Measurements from ENCODE around the gene ZSWIM4.
"Not testable (repeated sequence)": the region's sequence is repeated elsewhere in the genome, so short reads cannot be mapped to it uniquely, and the experiment has no call there.

ZSWIM4 gene

DNA sequence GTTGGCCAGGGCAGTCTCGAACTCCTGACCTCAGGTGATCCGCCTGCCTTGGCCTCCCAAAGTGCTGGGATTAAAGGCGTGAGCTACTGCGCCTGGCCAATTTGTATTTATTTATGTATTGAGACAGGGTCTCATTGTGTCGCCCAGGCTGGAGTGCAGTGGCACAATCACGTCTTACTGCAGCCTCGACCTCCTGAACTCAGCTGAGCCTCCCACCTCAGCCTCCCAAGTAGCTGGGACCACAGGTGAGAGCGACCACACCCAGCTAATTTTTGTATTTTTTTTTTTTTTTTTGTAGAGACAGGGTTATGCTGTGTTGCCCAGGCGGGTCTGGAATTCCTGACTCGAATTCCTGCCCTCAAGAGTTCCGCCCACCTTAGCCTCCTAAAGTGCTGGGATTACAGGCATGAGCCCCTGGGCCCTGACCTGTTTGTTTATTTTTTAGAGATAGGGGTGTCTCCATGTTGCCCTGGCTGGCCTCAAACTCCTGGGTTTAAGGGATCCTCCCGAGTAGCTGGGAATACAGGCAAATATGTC lies 57.0 kb downstream of the ZSWIM4 start:
- DNase-seq, result not testable (repeated sequence)

DNA sequence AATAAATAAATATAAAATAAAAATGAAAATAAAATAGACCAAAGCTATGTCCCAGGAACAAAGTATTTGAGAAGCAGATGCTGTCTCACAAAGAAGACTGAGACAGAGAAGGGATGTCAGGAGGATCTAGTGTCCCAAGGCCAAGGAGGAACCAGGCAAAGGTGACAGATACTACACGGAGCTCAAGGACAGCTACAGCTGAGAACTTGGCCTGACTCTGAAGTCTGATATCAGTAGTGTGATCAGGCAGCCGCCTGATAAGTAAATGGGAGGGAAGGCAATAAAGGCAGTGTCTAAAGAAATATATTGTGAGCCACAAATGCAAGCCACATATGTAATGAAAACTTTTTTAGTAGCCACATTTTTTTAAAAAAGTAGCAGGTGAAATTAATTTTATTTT lies 61.3 kb downstream of the ZSWIM4 start:
- no peak for DNase-seq

DNA sequence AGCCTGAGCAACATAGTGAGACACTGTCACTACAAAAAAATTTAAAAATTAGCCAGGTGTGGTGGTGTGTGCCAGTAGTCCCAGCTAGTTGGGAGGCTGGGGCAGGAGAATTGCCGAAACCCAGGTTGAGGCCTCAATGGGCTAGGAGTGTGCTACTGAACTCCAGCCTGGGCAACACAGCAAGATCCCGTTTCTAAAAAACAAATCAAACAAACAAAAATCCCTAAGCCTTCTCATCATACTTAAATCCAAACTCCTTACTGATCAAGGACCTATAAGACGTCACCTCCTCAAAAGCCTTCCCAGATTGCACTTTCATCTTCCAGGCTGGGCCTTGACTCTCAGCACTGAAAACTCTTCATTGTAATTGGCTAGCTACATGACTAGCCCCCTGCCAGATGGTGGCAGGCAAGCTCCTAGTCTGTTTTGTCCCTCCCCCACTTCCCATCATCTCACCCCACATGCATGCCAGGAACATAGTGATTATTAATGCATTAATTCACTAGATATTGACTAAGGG lies 64.2 kb downstream of the ZSWIM4 start:
- no peak for DNase-seq

DNA sequence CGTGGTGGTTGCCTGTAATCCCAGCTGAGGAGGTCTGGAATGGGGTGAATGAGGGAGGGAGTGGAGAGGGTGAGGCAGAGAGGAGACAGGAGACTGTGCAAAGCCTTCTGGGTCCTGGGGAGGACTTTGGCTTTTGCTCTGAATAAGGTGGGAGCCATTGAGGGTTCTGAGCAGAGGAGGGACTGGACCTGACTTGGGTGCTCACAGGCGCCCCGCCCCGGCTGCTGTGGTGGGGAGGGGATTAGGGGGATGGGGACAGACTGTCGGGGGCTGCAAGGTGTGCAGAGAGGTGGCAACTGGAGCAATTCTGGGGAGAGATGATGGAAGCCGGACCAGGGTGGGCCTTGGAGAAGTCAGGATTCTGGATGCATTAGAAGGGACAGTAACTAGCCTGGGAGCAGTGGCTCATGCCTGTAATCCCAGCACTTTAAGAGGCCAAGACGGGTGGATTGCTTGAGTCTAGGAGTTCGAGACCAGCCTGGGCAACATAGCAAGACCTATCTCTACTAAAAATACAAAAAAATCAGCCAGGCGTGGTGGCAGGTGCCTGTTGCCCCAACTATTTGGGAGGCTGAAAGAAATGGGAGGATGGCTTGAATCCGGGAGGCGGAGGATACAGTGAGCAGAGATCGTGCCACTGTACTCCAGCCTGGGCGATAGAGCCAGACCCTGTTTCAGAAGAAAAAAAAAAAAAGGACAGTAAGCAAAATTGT lies 65.6 kb downstream of the ZSWIM4 start:
- DNase-seq, result no peak

- DNase-seq, result no peak
These were observed 66.1 kb downstream of the ZSWIM4 start for GRCh38 chr19:13861392-13861713.

- peak; percentile 61 for DNase-seq
These were observed 66.7 kb downstream of the ZSWIM4 start for GRCh38 chr19:13861714-13862531.

- no peak for DNase-seq
These were observed 68.9 kb downstream of the ZSWIM4 start for GRCh38 chr19:13864046-13864666.

DNA sequence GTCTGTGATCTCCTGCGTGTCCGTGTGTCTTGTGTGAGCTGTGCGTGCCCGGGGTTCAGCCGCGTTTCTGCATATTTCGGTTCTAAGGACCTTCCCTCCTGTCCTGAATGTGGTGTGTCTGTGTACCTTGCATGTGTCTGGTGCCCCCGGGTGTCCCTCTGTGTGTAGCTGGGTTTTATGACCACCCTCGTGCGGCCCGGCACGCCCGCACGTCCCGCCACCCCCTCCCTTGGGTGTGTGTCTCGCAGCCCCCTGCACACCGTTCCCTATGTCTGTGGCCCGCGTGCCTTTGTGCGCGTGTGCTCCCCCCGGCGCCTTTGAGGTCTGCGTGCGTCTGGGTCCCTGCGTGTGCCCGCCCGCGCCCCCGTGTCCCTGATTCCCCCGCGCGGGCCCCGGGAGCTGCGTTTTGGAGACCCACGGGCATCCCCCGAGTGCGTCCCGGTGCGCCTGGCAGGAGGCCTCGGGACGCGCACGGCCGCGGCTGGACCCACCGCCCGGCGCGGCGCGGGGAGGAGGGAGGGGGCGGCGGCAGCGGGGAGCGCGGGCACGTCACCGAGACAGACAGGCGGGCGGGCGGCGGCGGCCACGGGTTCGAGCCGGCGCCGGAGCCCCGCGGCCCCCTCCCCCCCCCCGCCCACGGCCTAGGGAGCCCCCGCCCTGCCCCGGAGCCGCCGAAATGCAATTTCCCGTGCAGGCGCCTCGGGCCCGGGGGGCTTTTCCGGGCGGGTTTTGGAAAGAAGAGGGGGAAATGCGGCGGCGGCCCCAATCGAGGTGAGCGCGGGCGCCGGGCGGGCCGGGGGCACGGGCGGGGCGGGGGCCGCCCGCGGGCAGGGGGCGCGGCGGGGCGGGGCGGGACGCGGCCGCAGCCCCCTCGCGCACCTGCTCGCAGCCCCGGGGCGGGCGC lies 69.7 kb downstream of the ZSWIM4 start:
- DNase-seq, result no peak

DNA sequence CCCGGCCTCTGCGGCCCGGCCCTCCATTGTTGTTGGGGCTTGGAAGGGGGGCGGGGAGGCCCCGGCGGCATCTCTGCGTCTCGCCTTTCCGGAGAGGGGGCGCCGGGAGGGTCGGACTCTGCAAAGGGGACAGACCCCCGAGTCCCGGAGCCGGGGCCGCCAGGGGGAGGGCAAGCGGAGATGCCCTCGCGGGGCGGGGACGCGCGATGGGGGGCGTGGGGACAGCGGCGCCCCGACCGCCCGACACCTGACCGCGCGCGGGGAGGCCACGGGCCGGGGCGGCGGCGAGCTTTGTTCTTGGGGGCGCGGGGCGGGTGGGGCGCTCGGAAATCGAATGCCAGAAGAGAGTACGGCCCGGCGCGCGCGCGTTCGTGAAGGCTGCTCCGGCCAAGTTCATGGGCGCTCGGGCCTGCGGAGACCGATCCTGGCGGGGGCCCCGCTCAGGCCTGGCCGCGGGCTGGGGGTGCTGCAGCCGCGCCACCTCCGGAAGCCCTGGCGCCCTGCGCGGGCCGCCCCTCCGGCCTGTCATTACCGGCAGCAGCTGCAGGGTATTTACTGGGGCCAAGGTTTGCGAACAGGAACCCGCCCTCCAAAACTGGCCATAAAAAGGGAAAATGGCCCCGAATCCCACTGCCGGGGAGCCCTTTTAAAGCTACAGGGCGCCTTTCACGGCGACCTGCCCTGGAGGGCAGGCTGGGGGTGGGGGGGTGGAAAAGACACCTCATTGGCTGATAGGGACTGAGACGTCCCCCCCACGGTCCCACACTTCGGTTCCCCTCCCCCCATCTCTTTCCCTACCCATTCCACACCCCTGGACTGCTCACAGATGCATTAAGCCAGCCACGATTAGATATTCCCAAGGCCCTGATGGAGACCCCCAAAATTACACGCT lies 70.6 kb downstream of the ZSWIM4 start:
- DNase-seq, result no peak

DNA sequence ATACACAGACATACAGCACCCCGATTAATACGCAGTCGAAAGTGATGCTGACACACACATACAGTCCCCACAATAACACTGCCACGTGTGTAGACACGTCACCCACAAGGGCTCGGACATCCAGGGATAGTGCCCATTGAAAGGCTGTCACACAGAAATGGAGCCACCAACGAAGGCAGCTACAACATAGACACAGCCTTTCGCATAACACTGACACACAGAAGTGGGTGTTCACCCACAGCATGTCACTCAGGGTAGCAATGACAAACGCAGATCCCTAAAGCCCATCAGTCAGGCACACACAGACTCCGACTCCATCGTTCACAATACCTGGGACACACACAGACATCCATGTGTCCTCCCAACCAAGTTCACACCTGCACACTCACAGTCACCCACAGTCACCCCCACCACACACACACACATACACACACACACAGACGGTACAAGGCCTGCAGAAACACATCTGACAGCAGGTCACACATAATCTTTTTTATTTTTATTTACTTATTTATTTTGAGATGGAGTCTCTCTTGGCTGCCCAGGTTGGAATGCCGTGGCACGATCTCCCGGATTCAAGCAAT lies 71.3 kb downstream of the ZSWIM4 start:
- DNase-seq, result no peak

DNA sequence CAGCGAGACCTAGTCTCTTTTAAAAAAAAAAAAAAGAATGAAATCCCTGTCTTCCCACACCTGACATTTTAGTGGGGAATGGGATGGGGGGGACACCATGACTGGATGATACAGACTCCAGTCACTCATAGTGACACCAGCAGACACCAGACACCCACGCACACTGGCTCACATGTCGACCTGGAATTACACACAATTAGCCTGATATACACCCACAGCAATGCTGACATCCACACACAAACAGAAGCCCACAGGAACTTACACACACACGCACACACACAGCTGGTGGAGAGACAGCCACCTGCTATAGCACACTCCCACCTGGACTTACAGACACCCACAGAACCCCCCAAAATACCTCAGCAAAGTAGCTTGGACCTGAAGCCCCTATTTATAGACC lies 73.4 kb downstream of the ZSWIM4 start:
- DNase-seq, result no peak

DNA sequence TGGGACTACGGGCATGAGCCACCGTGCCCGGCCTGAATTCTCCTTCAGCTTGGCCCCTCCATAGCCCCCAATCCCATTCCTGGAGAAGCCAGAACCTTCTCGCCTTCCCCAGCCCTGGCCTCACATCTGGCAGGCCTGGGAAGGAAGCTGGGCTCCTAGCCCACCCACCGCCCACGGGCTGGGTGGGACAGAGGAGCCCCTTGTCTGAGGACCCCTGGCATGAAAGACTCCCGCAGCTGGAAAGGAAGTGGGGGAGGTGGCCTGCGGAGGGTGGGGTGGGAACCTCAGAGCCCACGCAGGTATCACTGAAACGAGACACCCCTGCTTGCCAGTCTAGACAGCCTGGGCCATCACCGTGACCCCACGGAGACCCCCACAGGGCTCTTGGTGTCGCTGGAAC lies 74.0 kb downstream of the ZSWIM4 start:
- DNase-seq, result no peak

DNA sequence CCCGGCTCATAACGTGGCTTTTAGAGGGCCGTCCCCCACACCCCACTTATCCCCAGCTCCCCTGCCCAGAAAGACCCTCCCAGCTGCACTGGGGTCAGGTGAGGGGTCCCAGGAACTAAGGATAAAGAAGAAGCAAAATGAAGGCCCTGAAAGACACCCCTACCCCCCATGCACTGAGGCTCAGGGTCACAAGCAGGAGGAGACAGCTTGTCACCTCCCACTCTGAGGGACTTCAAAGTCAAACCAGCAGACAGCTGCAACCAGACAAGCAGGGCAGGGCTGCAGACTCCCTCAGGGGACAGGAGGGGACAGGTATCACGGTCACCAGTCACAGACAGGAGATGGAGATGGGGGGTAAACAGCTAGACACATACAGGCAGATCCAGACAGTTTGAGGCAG lies 75.6 kb downstream of the ZSWIM4 start:
- DNase-seq, result no peak

GRCh38 chr19:13872339-13872694 lies 77.1 kb downstream of the ZSWIM4 start:
- no peak for DNase-seq

DNA sequence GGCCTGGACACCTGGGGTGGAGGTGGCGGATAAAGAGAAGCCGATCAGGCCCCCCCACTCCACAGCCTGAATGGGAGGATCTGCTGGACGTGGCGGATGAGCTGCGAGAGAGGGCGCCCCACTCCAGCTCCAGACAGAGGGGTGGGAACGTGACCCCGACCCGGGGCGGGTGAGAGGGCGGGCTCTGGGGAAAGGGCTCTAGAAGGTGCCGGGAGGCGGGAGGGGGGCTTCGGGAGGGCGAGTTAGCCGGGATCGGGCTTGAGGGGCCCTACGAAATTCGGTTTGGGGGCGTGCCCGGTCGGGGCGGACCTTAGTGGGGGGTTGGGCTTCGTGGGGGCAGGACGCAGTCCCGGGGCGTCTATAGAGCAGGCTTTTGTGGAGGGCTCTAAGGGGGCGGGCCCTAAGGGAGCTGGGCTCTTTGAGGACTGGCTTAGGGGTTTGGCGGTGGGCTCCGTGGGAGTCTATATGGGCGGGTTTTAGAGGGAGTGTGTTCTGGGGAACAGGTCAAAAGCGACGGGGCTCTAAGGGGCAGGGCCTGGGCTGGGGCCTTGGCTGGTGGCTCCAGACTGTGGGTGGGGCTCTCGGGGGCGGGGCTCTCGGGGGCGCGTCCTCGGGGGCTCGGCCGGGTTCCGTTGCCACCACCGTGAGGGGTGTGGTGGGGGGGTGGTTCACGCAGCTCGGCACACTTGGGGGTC lies 77.6 kb downstream of the ZSWIM4 start:
- no peak for DNase-seq

DNA sequence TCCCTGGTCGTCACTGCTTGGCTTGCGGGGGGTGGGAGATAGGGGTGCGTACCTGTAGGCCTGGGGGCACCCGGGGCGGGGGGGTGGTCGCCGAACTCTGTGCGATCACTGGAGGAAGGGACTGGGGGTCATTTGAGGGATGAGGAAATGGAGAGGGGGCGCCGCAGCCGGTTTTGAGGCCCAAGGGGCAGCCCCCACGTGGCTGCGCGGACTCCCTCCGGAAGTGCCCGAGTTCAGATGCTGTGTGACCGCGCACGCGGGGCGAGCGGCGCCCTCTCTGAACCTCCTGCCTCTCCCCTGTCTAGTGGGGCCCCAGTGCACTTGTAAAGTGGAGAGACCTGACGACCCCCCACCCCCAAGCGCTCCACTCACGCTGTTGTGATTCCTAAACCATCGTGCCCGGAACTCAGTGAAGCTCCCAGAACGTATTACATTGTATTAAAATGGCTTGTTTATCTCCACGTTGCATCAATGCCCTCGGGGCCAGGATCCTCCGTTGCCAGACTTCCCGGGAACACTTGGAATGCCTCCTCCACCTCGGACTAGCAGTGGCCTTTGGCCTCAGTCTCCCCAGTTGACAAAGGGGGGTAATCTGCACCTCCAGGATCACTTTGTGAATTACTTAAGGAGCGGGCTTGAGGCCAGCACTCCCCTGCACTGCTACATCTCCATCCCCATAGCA lies 78.7 kb downstream of the ZSWIM4 start:
- DNase-seq, result no peak

GRCh38 chr19:13875824-13876223 lies 80.6 kb downstream of the ZSWIM4 start:
- DNase-seq, result no peak

- DNase-seq, result no peak
These were observed 81.6 kb downstream of the ZSWIM4 start, which contains the start of gene NANOS3 for GRCh38 chr19:13876834-13877233. Gene NANOS3 (plus strand): TSS chr19:13877134. CDS start chr19:13877249, 115 bp downstream.

GRCh38 chr19:13877303-13877702 lies 82.1 kb downstream of the ZSWIM4 start:
- DNase-seq, result no peak

Measured in NCI-H446 treated with DMSO at 0.1 percent for 48 hours (cell line).